ENCODE results near the gene GAL3ST3.
"Not testable (repeated sequence)": the region's sequence is repeated elsewhere in the genome, so short reads cannot be mapped to it uniquely, and the experiment has no call there.

The GAL3ST3 gene

GRCh38 chr11:66014804-66015453 is 34.0 kb downstream of the GAL3ST3 start:
- in situ Hi-C loops (cut with MboI; ENCODE audit: low sequenced_read_pairs) = no loop called here

GRCh38 chr11:66013762-66014100 is 35.2 kb downstream of the GAL3ST3 start:
- in situ Hi-C loops (cut with MboI; ENCODE audit: low sequenced_read_pairs) = no loop called here

- in situ Hi-C loops (cut with MboI; ENCODE audit: low sequenced_read_pairs) = no loop called here
These were observed 35.8 kb downstream of the GAL3ST3 start for GRCh38 chr11:66012946-66013761.

GRCh38 chr11:66012371-66012945 is 36.5 kb downstream of the GAL3ST3 start:
- in situ Hi-C loops (cut with MboI; ENCODE audit: low sequenced_read_pairs) = no loop called here

GRCh38 chr11:66011785-66012303 is 37.1 kb downstream of the GAL3ST3 start, which contains the start of gene CST6:
Gene CST6, plus strand, starts transcription at chr11:66012008. Its CDS starts 37 bp downstream, at chr11:66012045.
- in situ Hi-C loops (cut with MboI; ENCODE audit: low sequenced_read_pairs) = no loop called here

- in situ Hi-C loops (cut with MboI; ENCODE audit: low sequenced_read_pairs) = no loop called here
These were observed 37.6 kb downstream of the GAL3ST3 start for GRCh38 chr11:66011239-66011784.

- in situ Hi-C loops (cut with MboI; ENCODE audit: low sequenced_read_pairs) = not testable (repeated sequence)
These were observed 38.9 kb downstream of the GAL3ST3 start for GRCh38 chr11:66010036-66010435.

- in situ Hi-C loops (cut with MboI; ENCODE audit: low sequenced_read_pairs) = no loop called here
These were observed 40.4 kb downstream of the GAL3ST3 start for GRCh38 chr11:66008468-66009101.

- in situ Hi-C loops (cut with MboI; ENCODE audit: low sequenced_read_pairs) = no loop called here
These were observed 40.9 kb downstream of the GAL3ST3 start for GRCh38 chr11:66008095-66008467.

GRCh38 chr11:66007201-66007634 is 41.7 kb downstream of the GAL3ST3 start:
- in situ Hi-C loops (cut with MboI; ENCODE audit: low sequenced_read_pairs) = no loop called here

- in situ Hi-C loops (cut with MboI; ENCODE audit: low sequenced_read_pairs) = no loop called here
These were observed 42.1 kb downstream of the GAL3ST3 start for GRCh38 chr11:66006891-66007176.

GRCh38 chr11:66006134-66006890 is 42.6 kb downstream of the GAL3ST3 start:
- in situ Hi-C loops (cut with MboI; ENCODE audit: low sequenced_read_pairs) = no loop called here

- in situ Hi-C loops (cut with MboI; ENCODE audit: low sequenced_read_pairs) = no loop called here
These were observed 44.8 kb downstream of the GAL3ST3 start for GRCh38 chr11:66004186-66004585.

GRCh38 chr11:66003291-66003690 is 45.7 kb downstream of the GAL3ST3 start:
- in situ Hi-C loops (cut with MboI; ENCODE audit: low sequenced_read_pairs) = no loop called here

- in situ Hi-C loops (cut with MboI; ENCODE audit: low sequenced_read_pairs) = no loop called here
These were observed 46.2 kb downstream of the GAL3ST3 start for GRCh38 chr11:66002648-66003225.

- in situ Hi-C loops (cut with MboI; ENCODE audit: low sequenced_read_pairs) = no loop called here
These were observed 46.9 kb downstream of the GAL3ST3 start, which contains the start of the genes BANF1 and EIF1AD for GRCh38 chr11:66001942-66002647. Gene BANF1, plus strand, starts transcription at chr11:66002503. Its CDS starts 748 bp downstream, at chr11:66003251. Gene EIF1AD, minus strand, starts transcription at chr11:66002157. Its CDS starts 1,768 bp downstream, at chr11:66000389.

GRCh38 chr11:65997286-65997685 is 51.7 kb downstream of the GAL3ST3 start:
- in situ Hi-C loops (cut with MboI; ENCODE audit: low sequenced_read_pairs) = no loop called here

GRCh38 chr11:65992056-65992455 is 56.9 kb downstream of the GAL3ST3 start:
- in situ Hi-C loops (cut with MboI; ENCODE audit: low sequenced_read_pairs) = no loop called here
